Stimulated activated CD8-positive, alpha-beta memory T cell treated with anti-CD3 and anti-CD28 coated beads, Interleukin-7, amount 100 ng/mL, for 24 hours (primary cell): ENCODE measurements around the gene FDCSP.
"Not testable (repeated sequence)": the region's sequence is repeated elsewhere in the genome, so short reads cannot be mapped to it uniquely, and the experiment has no call there.

Experiments
- DNase-seq: peaks from one replicate; pipeline ENCODE4 v3.0.0-alpha.2; 2020; ENCODE audit warnings: low read depth

Gene FDCSP

DNA sequence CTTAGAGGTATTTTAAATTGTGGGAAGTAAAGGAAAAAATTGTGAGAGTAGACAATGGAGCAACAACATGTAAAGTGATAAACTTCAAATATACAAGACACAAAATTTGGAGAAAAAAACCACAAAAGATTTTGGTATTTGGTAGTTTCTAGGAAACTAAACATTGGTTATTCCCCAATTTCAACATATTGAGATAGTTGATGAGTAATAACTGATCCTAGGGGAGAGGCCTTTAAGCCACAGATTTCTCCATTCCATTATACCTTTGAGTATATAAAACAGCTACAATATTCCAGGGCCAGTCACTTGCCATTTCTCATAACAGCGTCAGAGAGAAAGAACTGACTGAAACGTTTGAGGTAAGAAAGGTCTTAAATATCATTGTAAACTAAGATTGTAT is at the start of gene FDCSP:
Gene FDCSP (plus strand): TSS at position 301 of the 400 bp plus-strand sequence. CDS start 5,071 bp downstream, outside the sequence.
- no peak for DNase-seq

DNA sequence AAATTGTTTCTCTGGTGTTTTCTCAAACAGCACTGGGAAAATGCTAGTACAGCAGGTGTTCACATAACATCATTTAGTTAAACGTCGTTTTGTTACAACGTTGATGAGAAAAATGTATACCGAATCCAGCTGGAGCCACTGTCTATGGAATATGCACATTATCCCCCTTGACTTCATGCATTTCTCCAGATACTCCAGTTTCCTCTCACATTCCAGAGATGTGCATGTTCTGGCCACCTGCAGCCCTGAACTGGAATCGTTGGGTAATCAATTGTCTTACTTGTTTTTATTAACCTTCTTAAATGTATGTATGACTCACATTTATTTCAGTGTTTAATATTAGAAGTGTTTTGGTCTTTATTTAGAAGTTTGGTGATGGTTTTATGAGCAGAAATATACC is 48.8 kb upstream of the FDCSP start:
- no peak for DNase-seq

DNA sequence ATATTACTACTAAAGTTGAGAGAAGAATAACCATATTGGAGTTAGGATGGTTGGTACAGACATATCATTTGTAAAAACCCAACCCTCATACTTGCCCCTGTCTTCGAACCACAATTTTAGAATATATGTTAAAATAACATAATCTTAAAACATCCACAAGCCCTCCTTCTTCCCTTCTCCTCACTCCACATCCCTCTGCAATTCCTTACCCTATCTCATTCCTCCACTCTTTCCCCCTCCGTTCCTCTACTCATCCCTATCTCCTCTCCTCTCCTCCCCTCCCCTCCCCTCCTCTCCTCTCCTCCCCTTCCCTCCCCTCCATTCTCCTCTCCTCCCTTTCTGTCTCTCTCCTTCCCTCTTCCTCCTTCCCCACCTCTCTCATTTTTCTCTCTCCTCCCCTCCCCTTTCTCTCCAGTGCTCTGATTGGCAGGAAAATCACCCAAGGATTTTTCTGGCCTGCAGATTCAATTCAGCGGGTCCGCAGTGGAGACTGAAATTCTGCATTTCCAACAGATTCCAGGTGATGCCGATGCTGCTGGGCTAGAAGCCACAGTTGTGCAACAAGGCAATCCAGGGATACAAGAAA is 47.8 kb upstream of the FDCSP start:
- DNase-seq = no peak

DNA sequence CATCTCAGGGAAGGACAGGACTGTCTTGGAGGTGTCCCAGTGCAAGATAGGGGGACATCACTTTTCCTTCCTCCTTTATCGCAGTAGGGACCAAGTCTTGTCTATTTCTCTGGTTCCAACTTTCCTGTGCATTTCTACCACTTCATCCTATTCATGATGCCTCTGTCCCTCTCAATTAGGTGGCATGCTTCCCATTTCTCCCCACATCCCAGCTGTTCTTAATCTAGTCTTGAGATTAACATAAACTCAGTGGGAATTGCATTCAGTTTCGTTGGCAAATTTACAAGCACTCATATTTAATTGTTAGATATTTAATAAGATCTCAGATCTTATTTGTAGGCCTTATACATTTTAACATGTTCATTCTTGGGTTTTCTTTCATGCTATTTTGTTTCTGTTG is 46.1 kb upstream of the FDCSP start:
- no peak for DNase-seq

DNA sequence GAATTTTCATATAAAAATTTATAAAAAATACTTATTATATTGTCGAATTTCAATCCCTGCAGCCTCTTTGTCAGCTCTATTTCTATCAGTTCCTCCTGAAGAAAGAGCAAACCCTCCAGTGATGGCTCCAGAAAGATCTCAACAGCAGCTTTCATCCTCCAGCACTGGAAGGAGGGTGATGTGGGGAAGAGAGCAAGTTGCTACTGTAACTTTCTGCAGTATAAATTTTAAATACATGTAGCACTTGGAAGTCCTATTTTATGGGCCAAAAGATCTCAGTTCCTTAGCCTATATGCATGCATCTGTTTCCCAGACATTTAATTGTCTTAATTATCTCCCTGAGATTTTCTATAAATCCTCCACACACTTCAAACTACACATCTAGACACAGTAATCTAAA is 44.1 kb upstream of the FDCSP start:
- DNase-seq = no peak

DNA sequence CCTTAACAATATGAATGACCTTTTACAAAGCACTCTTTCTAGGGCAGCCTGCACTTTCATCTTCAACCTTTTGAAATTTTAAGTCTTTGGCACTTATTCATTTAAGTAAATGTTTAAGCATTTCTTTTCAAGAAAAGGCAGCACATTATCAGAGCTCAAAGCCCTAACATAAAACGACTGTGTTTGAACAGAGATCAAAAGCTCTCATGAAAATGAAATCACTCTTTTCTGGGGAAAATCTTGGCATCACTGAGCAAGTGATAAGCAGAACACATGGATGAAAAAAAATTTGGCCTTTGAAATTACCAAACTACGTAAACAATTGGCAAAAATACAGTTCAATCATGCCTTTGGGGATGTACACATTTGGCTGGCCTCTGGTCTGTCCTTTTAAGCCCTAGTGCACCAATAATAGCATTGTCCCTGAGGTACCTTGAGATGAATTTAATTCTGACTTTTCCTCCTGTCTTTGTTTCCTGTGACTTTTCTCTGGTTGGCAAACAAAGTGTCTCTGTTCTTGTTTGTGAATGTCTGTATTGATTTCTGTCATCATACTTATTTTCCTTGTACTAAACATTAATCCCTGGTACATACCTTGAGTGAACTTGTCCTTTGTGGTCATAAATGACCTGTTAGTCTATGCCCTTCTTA is 43.3 kb upstream of the FDCSP start:
- no peak for DNase-seq

DNA sequence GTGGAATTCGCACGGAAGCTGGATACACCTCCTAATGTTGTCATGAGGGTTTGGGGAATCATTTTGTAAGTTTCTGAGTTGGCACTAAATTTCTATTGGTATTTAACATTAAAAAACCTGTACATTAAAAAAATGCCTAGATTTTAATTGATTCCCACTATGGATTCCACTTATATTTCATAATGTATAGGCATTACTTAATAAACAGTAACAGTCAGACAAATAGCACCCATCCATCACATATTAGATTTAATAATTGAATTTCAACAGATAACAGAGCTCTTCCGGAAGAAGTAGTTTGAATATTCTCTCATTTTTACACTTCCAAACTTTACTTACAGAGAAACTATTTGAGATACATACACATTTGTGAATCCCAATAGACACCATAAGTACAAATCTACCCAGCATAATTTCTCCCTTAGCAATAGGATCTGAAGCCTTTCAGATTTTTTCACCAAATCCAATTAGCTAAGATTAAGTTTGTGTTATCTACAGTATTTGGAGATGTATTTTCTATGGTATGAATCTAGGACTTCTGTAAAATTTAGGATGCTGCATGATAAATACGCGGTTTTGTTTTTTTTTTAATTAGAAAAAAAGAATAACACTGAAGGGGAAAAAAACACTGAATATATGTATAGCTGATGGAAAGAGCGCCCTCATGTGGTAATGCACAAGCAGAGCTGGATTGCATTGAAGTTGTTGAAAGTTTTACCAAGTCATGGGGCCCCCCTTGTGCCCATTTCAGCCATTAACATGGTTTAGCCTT is 42.6 kb upstream of the FDCSP start:
- no peak for DNase-seq

DNA sequence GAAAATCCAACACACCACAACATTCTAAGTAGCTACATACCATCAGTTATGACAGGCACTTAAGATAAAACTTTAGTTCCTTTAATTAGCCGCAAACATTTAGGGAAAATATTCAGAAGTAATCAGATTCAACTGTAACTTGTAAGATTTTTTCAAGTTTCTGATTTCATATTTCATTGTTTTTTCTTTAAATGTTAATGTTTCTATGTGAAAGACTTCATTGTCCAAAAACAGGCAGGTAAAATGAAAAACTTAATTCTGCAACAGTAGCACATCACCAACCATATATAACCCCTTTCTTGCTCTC is 42.0 kb upstream of the FDCSP start:
- DNase-seq = no peak

DNA sequence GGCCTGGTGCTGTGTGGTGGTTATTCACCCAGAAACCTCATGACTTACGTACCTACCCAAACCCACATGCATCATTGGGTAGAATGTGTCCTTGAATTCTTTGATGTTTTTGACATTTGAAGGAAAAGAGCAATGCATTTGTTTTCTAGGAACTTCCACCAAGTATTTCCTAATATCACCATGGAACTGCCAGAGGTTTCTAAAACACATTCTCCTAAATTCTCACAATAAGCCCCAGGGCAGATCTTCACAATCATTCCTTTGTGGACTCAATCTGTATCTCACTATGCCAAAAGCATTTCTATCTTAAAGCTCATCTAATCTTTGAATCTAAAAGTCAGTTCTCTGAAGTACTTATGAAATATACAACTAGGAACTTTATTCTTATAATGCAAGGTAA is 38.7 kb upstream of the FDCSP start:
- no peak for DNase-seq

DNA sequence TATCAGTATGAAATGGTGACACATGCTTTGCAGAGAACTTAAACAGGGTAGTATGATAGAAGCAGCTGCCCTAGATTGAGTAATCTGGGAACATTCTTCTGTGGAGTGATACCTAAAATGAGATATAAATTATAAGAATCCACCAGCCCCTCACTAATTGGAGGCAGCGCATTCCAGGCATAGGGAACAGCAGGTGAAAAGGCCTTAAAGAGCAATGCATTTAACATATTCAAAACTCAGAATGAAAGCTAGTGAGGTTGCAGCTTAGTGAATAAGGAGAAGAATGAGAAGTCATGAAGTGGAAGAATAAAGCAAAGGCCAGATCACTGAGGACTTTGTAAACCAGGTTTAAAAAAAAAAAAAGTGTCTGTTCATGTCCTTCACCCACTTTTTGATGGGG is 35.3 kb upstream of the FDCSP start:
- no peak for DNase-seq

DNA sequence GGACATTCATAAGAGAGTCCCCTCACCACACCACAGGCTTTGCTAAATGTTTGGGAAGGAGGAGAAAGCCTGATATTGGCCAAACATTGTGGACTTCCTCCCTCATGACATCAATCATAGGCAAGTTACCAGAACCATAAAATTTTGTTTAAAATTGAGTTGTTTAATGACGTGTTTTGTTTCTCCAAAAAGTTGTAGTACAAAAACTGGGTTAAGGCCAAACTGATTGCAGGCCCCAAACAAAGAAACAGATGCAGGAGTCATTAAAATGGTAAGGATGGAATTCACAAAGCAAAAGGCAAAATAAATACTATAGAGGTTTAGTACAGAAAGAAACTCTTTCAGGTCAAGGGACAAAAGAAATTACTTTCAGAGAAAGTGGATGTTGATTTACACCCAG is 34.3 kb upstream of the FDCSP start:
- DNase-seq = no peak

DNA sequence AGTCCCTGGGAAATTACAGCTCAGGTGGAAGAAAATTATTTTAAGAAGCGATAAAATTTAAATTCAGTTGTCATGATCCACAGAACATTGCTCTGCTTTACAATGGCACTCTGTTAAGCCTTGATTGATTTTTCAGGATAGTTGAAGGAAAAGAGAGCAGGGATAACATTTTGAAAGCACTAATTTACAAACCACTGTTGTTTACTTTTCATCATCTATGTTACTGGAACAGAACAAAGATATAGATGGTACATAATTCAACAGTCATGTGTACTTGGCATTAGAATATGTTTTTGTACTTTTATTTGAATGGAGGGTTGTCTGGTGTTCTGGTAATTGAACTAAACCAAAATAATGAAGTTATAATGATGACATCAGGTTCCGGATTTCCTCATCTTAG is 33.0 kb upstream of the FDCSP start:
- no peak for DNase-seq

DNA sequence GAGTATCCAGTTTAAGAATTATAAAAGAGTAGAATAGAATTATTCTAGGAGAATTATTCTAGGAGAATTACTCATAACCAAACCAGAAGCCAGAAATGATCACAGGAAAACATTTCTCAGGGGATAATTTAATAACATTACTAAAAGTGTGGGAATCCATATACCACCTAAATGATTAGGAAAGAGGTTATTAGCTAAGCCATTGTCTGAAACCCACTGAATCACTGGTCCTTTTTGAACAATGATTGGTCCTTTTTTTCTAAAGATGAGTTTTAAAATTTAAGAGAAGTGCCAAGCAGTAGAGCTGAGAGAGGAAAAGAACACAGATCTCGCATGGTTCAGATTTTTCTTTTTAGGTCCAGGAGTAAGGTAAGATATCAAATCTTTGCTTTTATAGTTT is 30.5 kb upstream of the FDCSP start, which contains the start of gene ODAM:
Gene ODAM (plus strand): TSS at position 301 of the 400 bp plus-strand sequence. CDS start 819 bp downstream, outside the sequence.
- DNase-seq = no peak

DNA sequence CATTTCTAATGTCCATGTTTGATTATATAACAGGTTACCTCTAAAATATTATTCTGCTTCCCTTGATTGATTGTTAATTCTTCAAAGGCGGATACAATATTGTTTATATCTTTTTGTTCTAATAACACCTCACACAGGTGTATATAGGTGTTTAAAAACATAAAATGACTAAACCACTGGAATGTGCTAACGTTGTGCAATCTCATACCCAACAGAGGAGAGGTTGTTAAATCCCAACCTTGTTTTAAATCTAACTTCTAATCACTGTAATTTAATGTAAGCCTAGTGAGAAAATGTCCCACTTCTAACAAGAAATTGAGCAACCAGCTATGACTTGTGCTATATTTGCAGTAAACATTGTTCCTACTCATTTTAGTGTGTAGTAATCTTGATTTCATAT is 29.1 kb upstream of the FDCSP start:
- DNase-seq = no peak

DNA sequence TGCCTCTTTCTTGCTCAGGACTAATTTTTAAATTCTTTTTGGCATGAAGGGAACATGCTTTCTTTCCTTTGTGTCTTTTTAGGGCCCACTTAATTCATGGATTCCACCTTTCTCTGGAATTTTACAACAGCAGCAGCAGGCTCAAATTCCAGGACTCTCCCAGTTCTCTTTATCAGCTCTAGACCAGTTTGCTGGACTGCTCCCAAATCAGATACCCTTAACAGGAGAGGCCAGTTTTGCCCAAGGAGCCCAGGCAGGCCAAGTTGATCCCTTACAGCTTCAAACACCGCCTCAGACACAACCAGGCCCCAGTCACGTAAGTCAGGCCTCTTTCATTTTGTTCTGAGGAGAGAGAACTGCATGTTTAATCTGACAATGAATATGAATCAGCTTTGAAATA is 28.1 kb upstream of the FDCSP start:
- DNase-seq = no peak

DNA sequence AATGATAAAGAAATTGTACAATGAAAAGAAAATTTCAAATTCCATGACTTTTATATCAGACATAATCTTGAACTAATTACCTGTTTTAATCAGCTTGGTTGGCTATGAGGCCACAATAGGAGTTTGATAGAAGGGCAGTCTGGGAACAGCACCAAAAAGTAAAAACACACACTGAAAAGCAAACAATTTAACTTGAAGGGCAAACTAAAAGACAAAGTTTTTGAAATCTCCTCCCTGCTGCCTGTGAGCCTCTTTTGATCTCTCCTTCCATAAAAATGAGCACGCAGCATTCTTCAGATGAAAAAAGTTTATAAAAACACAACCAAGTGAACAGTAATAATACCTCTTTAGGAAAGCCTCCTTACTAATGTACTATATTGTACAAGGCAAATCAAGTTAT is 22.3 kb upstream of the FDCSP start:
- no peak for DNase-seq

DNA sequence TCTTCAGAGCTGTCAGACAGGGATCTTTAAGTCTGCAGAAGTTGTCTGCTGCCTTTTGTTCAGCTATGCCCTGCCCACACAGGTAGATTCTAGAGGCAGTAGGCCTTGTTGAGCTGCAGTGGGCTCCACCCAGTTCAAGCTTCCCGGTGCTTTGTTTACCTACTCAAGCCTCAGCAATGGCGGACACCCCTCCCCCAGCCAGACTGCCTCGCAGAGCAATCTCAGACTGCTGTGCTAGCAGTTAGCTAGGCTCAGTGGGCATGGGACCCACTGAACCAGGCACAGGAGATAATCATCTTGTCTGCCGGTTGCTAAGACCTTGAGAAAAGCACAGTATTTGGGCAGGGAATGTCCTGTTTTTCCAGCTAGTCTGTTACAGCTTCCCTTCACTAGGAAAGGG is 13.2 kb upstream of the FDCSP start:
- DNase-seq = not testable (repeated sequence)

DNA sequence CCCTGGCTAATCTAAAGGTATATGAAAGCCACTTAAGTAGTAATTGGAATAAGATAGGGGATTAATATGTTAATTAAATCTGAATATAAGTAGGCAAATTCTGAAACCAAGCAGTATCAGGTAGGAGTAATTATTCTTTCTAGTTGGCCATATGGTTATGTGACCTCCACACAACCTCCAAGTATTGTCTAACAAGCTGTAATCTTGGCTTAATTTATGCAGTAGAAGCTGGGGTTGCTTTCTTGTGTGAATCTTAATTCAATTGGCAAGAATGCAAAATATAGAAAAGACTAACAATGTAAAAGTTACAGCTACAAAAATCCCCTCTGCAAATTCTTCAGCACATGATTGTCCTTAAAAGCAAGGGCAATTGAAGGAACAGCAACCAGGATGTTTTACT is 9.8 kb upstream of the FDCSP start:
- DNase-seq = not testable (repeated sequence)

DNA sequence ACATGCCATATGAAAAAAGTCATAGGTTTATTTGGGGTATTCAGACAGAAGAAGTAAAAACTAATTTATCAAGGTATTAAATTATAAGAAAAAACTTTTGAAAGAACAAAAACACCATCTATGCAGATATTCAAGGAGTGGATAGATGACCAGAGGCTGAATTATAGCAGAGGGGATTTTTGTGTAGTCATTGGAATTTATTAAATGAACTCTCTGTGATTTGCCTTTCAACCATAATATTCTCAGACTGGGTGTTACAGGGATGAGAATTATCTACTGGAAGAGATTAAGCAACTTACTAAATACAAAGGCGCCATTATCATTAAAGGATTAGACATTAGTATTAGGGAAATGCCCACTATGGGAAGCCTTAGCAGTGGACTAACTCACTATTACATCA is 9.4 kb upstream of the FDCSP start:
- not testable (repeated sequence) for DNase-seq

DNA sequence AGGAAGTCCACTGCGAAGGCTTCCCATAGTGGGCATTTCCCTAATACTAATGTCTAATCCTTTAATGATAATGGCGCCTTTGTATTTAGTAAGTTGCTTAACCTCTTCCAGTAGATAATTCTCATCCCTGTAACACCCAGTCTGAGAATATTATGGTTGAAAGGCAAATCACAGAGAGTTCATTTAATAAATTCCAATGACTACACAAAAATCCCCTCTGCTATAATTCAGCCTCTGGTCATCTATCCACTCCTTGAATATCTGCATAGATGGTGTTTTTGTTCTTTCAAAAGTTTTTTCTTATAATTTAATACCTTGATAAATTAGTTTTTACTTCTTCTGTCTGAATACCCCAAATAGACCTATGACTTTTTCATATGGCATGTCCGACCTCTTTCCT is 4.5 kb upstream of the FDCSP start:
- DNase-seq = not testable (repeated sequence)

DNA sequence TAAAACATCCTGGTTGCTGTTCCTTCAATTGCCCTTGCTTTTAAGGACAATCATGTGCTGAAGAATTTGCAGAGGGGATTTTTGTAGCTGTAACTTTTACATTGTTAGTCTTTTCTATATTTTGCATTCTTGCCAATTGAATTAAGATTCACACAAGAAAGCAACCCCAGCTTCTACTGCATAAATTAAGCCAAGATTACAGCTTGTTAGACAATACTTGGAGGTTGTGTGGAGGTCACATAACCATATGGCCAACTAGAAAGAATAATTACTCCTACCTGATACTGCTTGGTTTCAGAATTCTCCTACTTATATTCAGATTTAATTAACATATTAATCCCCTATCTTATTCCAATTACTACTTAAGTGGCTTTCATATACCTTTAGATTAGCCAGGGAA is 4.1 kb upstream of the FDCSP start:
- DNase-seq = not testable (repeated sequence)

DNA sequence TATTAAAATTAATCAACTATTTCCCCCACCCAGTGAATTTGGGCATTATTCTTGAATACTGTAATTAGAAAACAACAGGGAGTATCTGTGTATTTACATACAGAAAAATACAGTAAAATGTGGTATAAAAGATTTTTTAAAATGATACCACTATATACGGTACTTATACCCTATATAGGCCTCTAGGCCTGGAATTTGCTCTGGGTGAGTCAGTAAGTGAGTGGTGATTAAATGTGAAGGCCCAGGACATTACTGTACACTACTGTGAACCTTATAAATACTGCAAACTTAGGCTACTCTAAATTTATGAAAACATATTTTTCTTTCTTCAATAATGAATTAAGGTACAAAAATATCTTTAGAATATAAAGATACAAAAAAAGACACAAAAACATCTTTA is 10.2 kb downstream of the FDCSP start:
- no peak for DNase-seq

DNA sequence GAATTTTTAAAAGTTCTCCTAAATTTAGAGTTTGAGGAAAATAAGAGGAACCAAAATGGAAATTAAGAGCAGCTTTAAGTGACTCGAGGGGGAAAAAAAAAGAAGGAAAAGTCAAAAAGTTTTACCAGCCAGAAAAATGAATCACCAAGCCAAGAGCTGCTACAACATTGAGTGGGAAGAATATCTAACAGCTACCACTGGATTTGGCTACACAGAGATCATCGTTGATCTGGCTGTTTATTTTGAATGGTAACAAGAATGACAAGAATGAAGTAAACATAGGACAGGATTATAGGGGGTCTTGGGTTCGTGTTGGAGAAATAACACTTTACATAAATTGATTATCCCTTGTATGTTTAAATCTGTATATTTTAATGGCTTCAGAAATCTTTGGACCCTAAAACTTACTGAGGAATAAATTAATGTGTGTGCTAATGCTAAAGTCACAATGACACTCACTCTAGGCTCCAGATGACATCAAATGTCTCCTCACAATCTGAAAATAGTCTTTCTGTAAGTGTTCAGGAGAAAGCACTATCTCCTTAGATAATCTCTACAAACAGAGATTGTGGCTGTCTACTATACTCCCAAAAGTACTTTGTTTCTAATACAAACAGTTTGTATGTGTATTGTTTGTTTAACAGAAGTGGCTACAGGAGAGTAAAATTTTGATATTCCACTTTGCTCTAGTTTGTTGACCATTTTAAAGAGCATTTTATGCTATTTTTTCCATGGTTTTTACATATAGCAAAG is 13.4 kb downstream of the FDCSP start:
- no peak for DNase-seq
